PC-9 (cell line): ENCODE data around the gene UPK1B. TPM values are rescaled to one million over a fixed set of nuclear protein-coding genes. Genes with fewer than 3 reads are reported as not detected.
"Not testable (repeated sequence)": the region's sequence is repeated elsewhere in the genome, so short reads cannot be mapped to it uniquely, and the experiment has no call there.

Source experiments
- BruUV-seq: library from RNA; stranded (reverse); fragments of 400-500 nt; replicated peaks from 2 replicates; lab custom pipeline; 2021; lab: Mats Ljungman, UMichigan
- CTCF ChIA-PET: fragments of 300-600 bp; sonication (Branson Sonifier 250); formaldehyde crosslinking; loops from one replicate; lab custom pipeline; 2022; ENCODE audit warnings: antibody characterized with exemption; lab: Charles Lee
- POLR2A ChIA-PET: fragments of 300-600 bp; sonication (Branson Sonifier 250); formaldehyde crosslinking; loops from one replicate; lab custom pipeline; 2022; ENCODE audit warnings: antibody characterized with exemption; ENCODE audit not compliant: unreplicated experiment; lab: Charles Lee
- DNase-seq, 2 experiments: peaks; one replicate each; pipeline versions ENCODE4 v3.0.0 to v3.0.0-alpha.2; 2015 to 2022; ENCODE audit warnings: mixed read lengths in 1 of 2
- H2AFZ ChIP-seq: fragments of 200-600 bp; sonication (generic); 2 replicates; pipeline ENCODE4 v1.8.1; 2017; ENCODE audit warnings: antibody characterized with exemption
- H3F3A ChIP-seq: fragments of 200-600 bp; sonication (generic); 2 replicates; pipeline ENCODE4 v1.8.1; 2017; ENCODE audit warnings: antibody characterized with exemption, mild to moderate bottlenecking, low read depth; ENCODE audit not compliant: insufficient read depth
- H3K27ac ChIP-seq: fragments of 200-600 bp; sonication (generic); 2 replicates; pipeline ENCODE4 v1.6.1; 2016; ENCODE audit warnings: mixed run types
- H3K27me3 ChIP-seq: fragments of 200-600 bp; sonication (generic); 2 replicates; pipeline ENCODE4 v1.6.1; 2016; ENCODE audit warnings: low read depth, mixed run types; ENCODE audit not compliant: insufficient read depth
- H3K36me3 ChIP-seq: fragments of 200-600 bp; sonication (generic); 2 replicates; pipeline ENCODE4 v1.6.1; 2016; ENCODE audit warnings: low read depth, mixed run types
- H3K4me1 ChIP-seq: fragments of 200-600 bp; sonication (generic); replicated peaks from 2 replicates; pipeline ENCODE4 v1.6.1; 2016; ENCODE audit warnings: mixed run types; ENCODE audit not compliant: insufficient read depth
- H3K4me2 ChIP-seq: fragments of 200-600 bp; sonication (generic); 2 replicates; pipeline ENCODE4 v1.6.1; 2017; ENCODE audit warnings: mixed run types
- H3K4me3 ChIP-seq: fragments of 200-600 bp; sonication (generic); 2 replicates; pipeline ENCODE4 v1.6.1; 2016; ENCODE audit warnings: mixed run types
- H3K79me2 ChIP-seq: fragments of 200-600 bp; sonication (generic); 2 replicates; pipeline ENCODE4 v1.6.1; 2017; ENCODE audit warnings: low read depth, mixed run types
- H3K9me2 ChIP-seq: fragments of 200-600 bp; sonication (generic); 2 replicates; pipeline ENCODE4 v1.8.1; 2017; ENCODE audit warnings: mild to moderate bottlenecking; ENCODE audit not compliant: insufficient read depth
- H3K9me3 ChIP-seq: fragments of 200-600 bp; sonication (generic); 2 replicates; pipeline ENCODE4 v1.8.1; 2016; ENCODE audit warnings: low read depth; ENCODE audit not compliant: insufficient read depth
- H4K20me1 ChIP-seq: fragments of 200-600 bp; sonication (generic); 2 replicates; pipeline ENCODE4 v1.8.1; 2017; ENCODE audit not compliant: insufficient read depth
- CTCF ChIP-seq: fragments of 200-600 bp; sonication (generic); conservative IDR thresholded peaks from 2 replicates; pipeline ENCODE4 v1.6.1; 2017; ENCODE audit warnings: mixed run types, antibody characterized with exemption, mild to moderate bottlenecking, moderate library complexity
- EZH2 ChIP-seq: fragments of 200-600 bp; sonication (generic); IDR thresholded peaks from 2 replicates; pipeline ENCODE4 v1.8.0; 2017; ENCODE audit warnings: antibody characterized with exemption, low read depth
- intact Hi-C: fragments of 100-400 bp; cut with micrococcal nuclease; formaldehyde crosslinking; loops from one replicate; pipeline ENCODE4 v1.10.0; 2022; ENCODE audit not compliant: unreplicated experiment
- total RNA-seq: library from RNA; stranded (reverse); gene quantifications from 2 replicates; pipeline ENCODE4 v1.2.3, GENCODE V29; 2021

The UPK1B gene
- total RNA-seq, 1 experiment from 2014 or later, result not detected

- POLR2A ChIA-PET, result interaction anchor here (0.6 to 0.7 kb wide), 4 partner anchors 45 to 934 kb away, joined by 3 to 5 read pairs (median 4); no protein-coding TSS in a partner anchor
- no peaks in the 10 kb centered on the region for H3K36me3 ChIP-seq
- peaks cover 12% of the 10 kb centered on the region; the same call in 1 of the 2 replicates for H3F3A ChIP-seq
- H3K4me1 ChIP-seq, result peaks cover 33% of the 10 kb centered on the region
- no peaks in the 10 kb centered on the region for H4K20me1 ChIP-seq
- H3K9me3 ChIP-seq, result no peaks in the 10 kb centered on the region; the same call in 1 of the 2 replicates
- H3K27ac ChIP-seq, result peak overlapping the region; percentile 84
- intact Hi-C loops, result no loop called here
- no peak overlapping the region for H3K4me3 ChIP-seq
- H3K79me2 ChIP-seq, result no peaks in the 10 kb centered on the region
- peak overlapping the region; percentile 53 for H3K4me2 ChIP-seq
- H3K27me3 ChIP-seq, result no peaks in the 10 kb centered on the region
- 0 out of 2 replicates have a peak overlapping the region, but pooled peaks have one; percentile 52 for H2AFZ ChIP-seq
- no TSS peak for BruUV-seq
- CTCF ChIA-PET, result no interaction called here
- TF ChIP-seq EZH2 (no peak), CTCF (no peak)
- DNase-seq, result peak in 1 of 2 experiments; percentile 77
- no peaks in the 10 kb centered on the region for H3K9me2 ChIP-seq
Measured at GRCh38 chr3:119161240-119161639, 12.2 kb upstream of the UPK1B start.

GRCh38 chr3:119164745-119165144 lies 8.7 kb upstream of the UPK1B start:
- H4K20me1 ChIP-seq, H3K4me3 ChIP-seq, H3K9me2 ChIP-seq, H3K9me3 ChIP-seq, H2AFZ ChIP-seq, DNase-seq, POLR2A ChIA-PET, intact Hi-C loops, BruUV-seq, H3K79me2 ChIP-seq, H3K27ac ChIP-seq, H3K4me2 ChIP-seq, H3K36me3 ChIP-seq, CTCF ChIA-PET, H3K27me3 ChIP-seq: not testable (repeated sequence)
- Histone ChIP-seq H3F3A (peaks cover 12% of the 10 kb centered on the region; the same call in 1 of the 2 replicates), H3K4me1 (peaks cover 28% of the 10 kb centered on the region)

- Histone ChIP-seq H4K20me1 (no peaks in the 10 kb centered on the region), H3K79me2 (no peaks in the 10 kb centered on the region), H3K36me3 (no peaks in the 10 kb centered on the region), H3K27ac (no peak overlapping the region), H2AFZ (no peak overlapping the region), H3K9me2 (no peaks in the 10 kb centered on the region), H3F3A (peaks cover 4% of the 10 kb centered on the region), H3K4me3 (no peak overlapping the region), H3K4me2 (no peak overlapping the region), H3K4me1 (peaks cover 5% of the 10 kb centered on the region), H3K9me3 (no peaks in the 10 kb centered on the region), H3K27me3 (no peaks in the 10 kb centered on the region)
- POLR2A ChIA-PET, result no interaction called here
- no TSS peak for BruUV-seq
- CTCF ChIA-PET, result no interaction called here
- no peak for DNase-seq
- TF ChIP-seq CTCF (no peak), EZH2 (no peak)
- intact Hi-C loops, result no loop called here
Measured at GRCh38 chr3:119170821-119171220, 2.6 kb upstream of the UPK1B start.
